ES-I3 (cell line): ENCODE measurements around the gene UCN3.
"Not testable (repeated sequence)": the region's sequence is repeated elsewhere in the genome, so short reads cannot be mapped to it uniquely, and the experiment has no call there.

Experiments used
- H3K36me3 ChIP-seq: 2 replicates; pipeline ENCODE4 v1.6.1; 2013; ENCODE audit warnings: mild to moderate bottlenecking, low read length, control low read depth, moderate library complexity; ENCODE audit not compliant: insufficient read depth
- H3K4me1 ChIP-seq: 2 replicates; pipeline ENCODE4 v1.6.1; 2013; ENCODE audit warnings: mild to moderate bottlenecking, control low read depth, low read length; ENCODE audit not compliant: insufficient read depth
- H3K9ac ChIP-seq: 2 replicates; pipeline ENCODE4 v1.6.1; 2013; ENCODE audit warnings: low read depth, mild to moderate bottlenecking, low read length, moderate library complexity
- H3K9me3 ChIP-seq: 2 replicates; pipeline ENCODE4 v1.6.1; 2013; ENCODE audit warnings: mild to moderate bottlenecking, low read length, moderate library complexity; ENCODE audit not compliant: control insufficient read depth, insufficient read depth

The UCN3 gene

GRCh38 chr10:5354068-5354467 lies 10.7 kb upstream of the UCN3 start:
- Histone ChIP-seq H3K9ac (no peak overlapping the region), H3K36me3 (no peaks in the 10 kb centered on the region), H3K9me3 (no peaks in the 10 kb centered on the region), H3K4me1 (no peaks in the 10 kb centered on the region)

DNA sequence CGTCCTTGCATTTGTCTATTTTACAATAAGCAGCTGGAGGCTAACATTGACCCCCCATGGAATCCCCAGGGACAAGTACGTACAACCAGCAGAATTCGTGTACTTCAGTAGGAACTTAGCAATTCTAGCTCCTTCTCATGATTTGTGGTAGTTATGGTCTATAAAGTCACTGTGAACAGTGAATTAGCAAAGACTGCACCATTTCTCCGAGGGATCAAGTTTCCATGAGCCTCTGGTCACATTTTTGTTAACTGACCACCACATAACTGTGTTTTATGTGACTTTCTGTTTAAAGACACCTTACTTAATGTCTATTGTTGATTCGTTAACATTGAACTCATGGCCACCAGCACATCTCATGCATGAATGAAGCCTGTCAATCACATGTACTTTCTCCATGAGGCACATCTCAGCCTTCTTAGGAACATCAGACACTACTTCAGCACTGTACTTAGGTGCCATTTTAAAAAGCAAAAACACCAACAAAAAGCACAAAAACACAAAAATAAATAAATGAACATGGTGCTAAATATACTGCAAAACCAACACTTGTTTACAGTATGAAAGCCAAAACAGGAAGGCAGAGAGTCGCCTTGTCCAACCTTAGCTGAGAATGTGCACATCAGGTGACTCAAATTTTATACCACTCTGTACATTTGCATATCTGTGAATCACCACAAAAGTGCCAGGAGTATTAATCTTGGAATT lies 9.0 kb upstream of the UCN3 start:
- no peaks in the 10 kb centered on the region for H3K9me3 ChIP-seq
- no peaks in the 10 kb centered on the region for H3K36me3 ChIP-seq
- H3K9ac ChIP-seq: no peak overlapping the region
- H3K4me1 ChIP-seq: no peaks in the 10 kb centered on the region

DNA sequence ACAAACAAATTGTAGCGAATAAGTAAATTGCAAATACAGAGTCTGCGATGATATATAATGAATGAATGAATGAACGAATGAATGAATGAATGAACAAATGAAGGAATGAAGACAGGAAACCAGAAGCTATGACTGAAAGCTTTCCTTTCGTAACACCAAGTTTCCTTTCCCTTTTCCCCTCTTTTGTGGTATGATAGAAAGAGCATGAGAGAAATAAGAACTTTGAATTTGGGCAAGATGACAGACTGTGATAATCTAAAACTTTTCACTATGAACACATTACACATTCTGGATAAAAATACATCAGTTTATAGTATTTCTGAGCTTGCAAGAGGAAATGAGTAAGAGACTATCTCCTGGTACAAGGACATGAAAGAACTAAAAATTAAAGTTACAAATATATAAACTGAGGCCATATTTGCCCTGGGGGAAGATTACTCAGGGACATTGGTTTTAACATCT lies 8.4 kb upstream of the UCN3 start:
- Histone ChIP-seq H3K4me1 (no peaks in the 10 kb centered on the region), H3K9ac (no peak overlapping the region), H3K36me3 (no peaks in the 10 kb centered on the region), H3K9me3 (no peaks in the 10 kb centered on the region)

DNA sequence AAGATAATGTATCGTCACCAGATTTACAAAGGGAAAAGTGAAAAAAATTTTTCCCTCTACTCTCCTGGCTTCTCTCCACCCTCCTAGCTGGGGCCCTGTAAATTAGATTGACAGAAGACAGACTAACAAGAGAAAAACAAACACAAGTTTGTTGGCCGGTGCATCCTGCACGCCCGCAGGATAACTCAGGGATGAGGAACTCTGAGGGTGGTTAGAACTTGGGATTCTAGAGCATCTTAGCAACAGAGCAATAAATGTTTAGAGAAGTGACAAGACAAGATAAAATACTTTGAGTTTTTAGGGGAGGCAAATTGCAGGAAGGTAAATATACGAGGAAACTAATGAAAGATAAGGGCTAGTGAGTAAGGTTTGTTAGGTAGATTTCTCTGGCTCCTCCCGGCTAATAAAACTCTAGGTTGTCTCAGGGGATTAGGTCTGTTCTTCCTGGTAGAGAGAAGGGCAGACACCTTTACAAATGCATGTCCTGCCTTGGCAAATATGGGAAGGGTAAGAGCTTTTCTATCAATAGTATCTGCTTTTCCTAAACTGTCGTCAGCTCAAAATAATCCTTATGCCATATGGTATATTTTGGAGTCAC lies 4.3 kb upstream of the UCN3 start:
- H3K9ac ChIP-seq: no peak overlapping the region
- H3K36me3 ChIP-seq: no peaks in the 10 kb centered on the region
- no peaks in the 10 kb centered on the region for H3K9me3 ChIP-seq
- H3K4me1 ChIP-seq: no peaks in the 10 kb centered on the region

GRCh38 chr10:5361966-5362365 lies 2.8 kb upstream of the UCN3 start:
- Histone ChIP-seq H3K4me1 (no peaks in the 10 kb centered on the region), H3K9me3 (no peaks in the 10 kb centered on the region), H3K36me3 (no peaks in the 10 kb centered on the region)

GRCh38 chr10:5362873-5363272 lies 1.9 kb upstream of the UCN3 start:
- Histone ChIP-seq H3K9ac (no peak overlapping the region), H3K36me3 (no peaks in the 10 kb centered on the region), H3K4me1 (no peaks in the 10 kb centered on the region), H3K9me3 (no peaks in the 10 kb centered on the region)

More at GRCh38 chr10:5361966-5362365, 2.8 kb upstream of the UCN3 start:
- no peak overlapping the region for H3K9ac ChIP-seq

GRCh38 chr10:5364374-5364773 lies 392 bp upstream of the UCN3 start:
- Histone ChIP-seq H3K9ac (no peak overlapping the region), H3K36me3 (no peaks in the 10 kb centered on the region), H3K4me1 (no peaks in the 10 kb centered on the region), H3K9me3 (no peaks in the 10 kb centered on the region)

GRCh38 chr10:5365928-5366327 lies 1.2 kb downstream of the UCN3 start:
- H3K9ac ChIP-seq: no peak overlapping the region

GRCh38 chr10:5369362-5370158 lies 4.8 kb downstream of the UCN3 start:
- no peaks in the 10 kb centered on the region for H3K9me3 ChIP-seq
- no peak overlapping the region for H3K9ac ChIP-seq
- no peaks in the 10 kb centered on the region for H3K36me3 ChIP-seq
- no peaks in the 10 kb centered on the region for H3K4me1 ChIP-seq

More at GRCh38 chr10:5365928-5366327, 1.2 kb downstream of the UCN3 start:
- Histone ChIP-seq H3K9me3 (no peaks in the 10 kb centered on the region), H3K36me3 (no peaks in the 10 kb centered on the region), H3K4me1 (no peaks in the 10 kb centered on the region)

DNA sequence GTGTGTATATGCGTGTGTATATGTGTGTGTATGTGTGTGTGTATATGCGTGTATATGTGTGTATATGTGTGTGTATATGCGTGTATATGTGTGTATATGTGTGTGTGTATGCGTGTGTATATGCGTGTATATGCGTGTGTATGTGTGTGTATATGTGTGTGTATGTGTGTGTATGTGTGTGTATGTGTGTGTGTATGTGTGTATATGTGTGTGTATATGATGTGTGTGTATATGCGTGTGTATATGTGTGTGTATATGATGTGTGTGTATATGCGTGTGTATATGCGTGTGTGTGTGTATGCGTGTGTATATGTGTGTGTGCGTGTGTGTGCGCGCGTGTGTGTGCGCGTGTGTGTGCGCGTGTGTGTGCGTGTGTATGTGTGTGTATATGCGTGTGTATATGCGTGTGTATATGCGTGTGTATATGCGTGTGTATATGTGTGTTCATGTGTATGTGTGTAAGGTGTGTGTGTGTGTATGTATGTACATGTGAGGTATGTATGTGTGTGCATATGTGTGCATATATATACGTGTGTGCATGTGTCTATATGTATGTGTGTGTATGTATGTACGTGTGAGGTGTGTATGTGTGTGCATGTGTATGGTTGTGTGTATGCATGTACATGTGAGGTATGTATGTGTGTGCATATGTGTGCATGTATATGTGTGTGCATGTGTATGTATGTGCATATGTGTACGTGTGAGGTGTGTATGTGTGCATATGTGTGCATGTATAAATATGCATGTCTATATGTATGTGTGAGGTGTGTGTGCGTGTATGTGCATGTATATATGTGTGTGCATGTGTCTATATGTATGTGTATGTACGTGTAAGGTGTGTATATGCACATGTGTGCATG lies 6.0 kb downstream of the UCN3 start:
- no peak overlapping the region for H3K9ac ChIP-seq
- no peaks in the 10 kb centered on the region for H3K9me3 ChIP-seq
- no peaks in the 10 kb centered on the region for H3K4me1 ChIP-seq
- H3K36me3 ChIP-seq: no peaks in the 10 kb centered on the region

GRCh38 chr10:5373307-5373706 lies 8.5 kb downstream of the UCN3 start:
- no peak overlapping the region for H3K9ac ChIP-seq
- H3K36me3 ChIP-seq: no peaks in the 10 kb centered on the region
- no peaks in the 10 kb centered on the region for H3K4me1 ChIP-seq
- no peaks in the 10 kb centered on the region for H3K9me3 ChIP-seq

DNA sequence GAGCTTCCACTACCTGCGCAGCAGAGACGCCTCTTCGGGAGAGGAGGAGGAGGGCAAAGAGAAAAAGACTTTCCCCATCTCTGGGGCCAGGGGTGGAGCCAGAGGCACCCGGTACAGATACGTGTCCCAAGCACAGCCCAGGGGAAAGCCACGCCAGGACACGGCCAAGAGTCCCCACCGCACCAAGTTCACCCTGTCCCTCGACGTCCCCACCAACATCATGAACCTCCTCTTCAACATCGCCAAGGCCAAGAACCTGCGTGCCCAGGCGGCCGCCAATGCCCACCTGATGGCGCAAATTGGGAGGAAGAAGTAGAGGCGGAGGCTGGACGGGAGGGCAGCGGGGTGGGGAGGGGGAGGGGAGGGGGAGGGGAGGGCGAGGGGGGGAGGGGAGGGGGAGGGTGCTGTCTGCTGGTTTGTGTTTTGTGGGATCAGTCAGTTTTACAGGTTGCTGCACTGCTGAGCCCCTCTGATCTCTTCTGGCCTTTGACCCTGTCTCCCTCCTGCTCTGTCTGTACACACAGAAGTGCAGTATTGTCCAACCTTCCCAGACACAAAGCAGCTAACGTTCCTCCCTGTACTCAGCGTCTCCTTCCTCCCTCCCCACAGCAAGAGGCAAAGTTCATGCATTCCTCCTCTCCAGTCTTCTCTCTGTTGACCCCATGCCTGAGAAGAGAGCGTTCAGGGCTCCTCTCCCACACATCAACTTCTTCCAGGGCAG lies 9.3 kb downstream of the UCN3 start:
- no peaks in the 10 kb centered on the region for H3K9me3 ChIP-seq
- H3K36me3 ChIP-seq: no peaks in the 10 kb centered on the region
- H3K4me1 ChIP-seq: no peaks in the 10 kb centered on the region
- no peak overlapping the region for H3K9ac ChIP-seq

- Histone ChIP-seq H3K9me3 (no peaks in the 10 kb centered on the region), H3K9ac (no peak overlapping the region), H3K36me3 (no peaks in the 10 kb centered on the region), H3K4me1 (no peaks in the 10 kb centered on the region)
Measured at GRCh38 chr10:5376450-5376849, 11.7 kb downstream of the UCN3 start.

DNA sequence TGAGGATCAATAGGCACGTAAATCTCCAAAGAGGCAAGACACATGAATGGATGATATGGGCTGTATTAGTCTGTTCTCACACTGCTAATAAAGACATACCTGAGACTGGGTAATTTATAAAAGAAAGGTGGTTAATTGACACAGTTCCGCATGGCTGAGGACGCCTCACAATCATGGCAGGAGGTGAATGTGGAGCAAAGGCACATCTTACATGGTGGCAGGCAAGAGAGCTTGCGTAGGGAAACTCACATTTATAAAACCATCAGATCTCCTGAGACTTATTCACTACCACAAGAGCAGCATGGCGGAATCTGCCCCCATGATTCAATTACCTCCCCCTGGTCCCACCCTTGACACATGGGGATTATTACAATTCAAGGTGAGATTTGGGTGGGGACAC lies 14.4 kb downstream of the UCN3 start:
- not testable (repeated sequence) for H3K4me1 ChIP-seq, H3K36me3 ChIP-seq, H3K9ac ChIP-seq, H3K9me3 ChIP-seq
